Heart left ventricle (tissue), 16 donors: ENCODE results near the gene RNF141. TPM values are rescaled to one million over a fixed set of nuclear protein-coding genes. Genes with fewer than 3 reads are reported as not detected.

Experiments
- ATAC-seq, 4 donors: fragments of 200-7000 bp; cut with Tn5 transposase; one replicate each; pipeline ENCODE4 v1.9.1; 2020 to 2022; ENCODE audit warnings: moderate library complexity in 4 of 4, mild to moderate bottlenecking in 3 of 4, moderate number of reproducible peaks in 1 of 4
- DNase-seq, 5 donors: peaks; one replicate each; pipeline ENCODE4 v3.0.0-alpha.2; 2020
- H3K27ac ChIP-seq, 12 donors: fragments of 200-600 bp; sonication (generic) in 4 of 12; one replicate each; pipeline versions ENCODE4 v1.5.0 to v1.8.0; 2016 to 2022; ENCODE audit warnings: mild to moderate bottlenecking in 2 of 12
- H3K27me3 ChIP-seq, 9 donors: fragments of 200-600 bp; sonication (generic) in 2 of 9; one replicate each; pipeline versions ENCODE4 v1.5.1 to v1.8.0; 2016 to 2022; ENCODE audit warnings: mild to moderate bottlenecking in 3 of 9
- H3K36me3 ChIP-seq, 9 donors: fragments of 200-600 bp; sonication (generic) in 2 of 9; one replicate each; pipeline versions ENCODE4 v1.5.0 to v1.8.0; 2018 to 2022; ENCODE audit warnings: mild to moderate bottlenecking in 2 of 9
- H3K4me1 ChIP-seq, 12 donors: fragments of 200-600 bp; sonication (generic) in 4 of 12; one replicate each; pipeline versions ENCODE4 v1.5.0 to v1.8.0; 2016 to 2022; ENCODE audit warnings: mild to moderate bottlenecking in 3 of 12
- H3K4me3 ChIP-seq, 12 donors: fragments of 200-600 bp; sonication (generic) in 4 of 12; one replicate each; pipeline versions ENCODE4 v1.5.0 to v1.8.0; 2017 to 2022; ENCODE audit warnings: mild to moderate bottlenecking in 9 of 12, moderate library complexity in 4 of 12
- H3K9me3 ChIP-seq, 12 donors: fragments of 200-600 bp; sonication (generic) in 4 of 12; one replicate each; pipeline versions ENCODE4 v1.5.0 to v1.8.0; 2016 to 2022; ENCODE audit warnings: mild to moderate bottlenecking in 1 of 12
- POLR2A ChIP-seq, 2 donors: fragments of 450-650 bp; IDR thresholded peaks; one replicate each; pipeline ENCODE4 v1.6.1; 2017; ENCODE audit warnings: antibody characterized with exemption in 2 of 2, mild to moderate bottlenecking in 2 of 2, moderate library complexity in 2 of 2
- WGBS, 4 donors: extraction: QIAGEN DNeasy Blood & Tissue Kit in 2 of 4; methylation state at CpG; one replicate each; pipeline versions ENCODE4 v1.1.5 to v1.1.7; 2013 to 2018; 5-methylcytosine and 5-hydroxymethylcytosine counted together
- intact Hi-C, 10 donors: fragments of 100-400 bp; cut with DNase I; formaldehyde crosslinking; loops; one replicate each; pipeline versions ENCODE4 v1.11.1 to v1.14.2; 2022
- polyA plus RNA-seq, 2 donors: library from polyadenylated mRNA; stranded (reverse); fragments of 200-250 nt; gene quantifications; one replicate each; pipeline ENCODE4 v1.2.3, GENCODE V29; 2013
- total RNA-seq, 9 donors: library from RNA; depleted of rRNA in 2 of 9; stranded (reverse); fragments of >200 nt in 2 of 9; fragmentation: NEBNext Ultra II Directional in 3 of 9; extraction: Animal tissue kit (Norgen Biotek cat#: 25700) in 3 of 9; gene quantifications; one replicate each; pipeline versions ENCODE4 v1.1.0 to v1.2.4, GENCODE V29; 2016 to 2023
- TF ChIP-seq, protein P1 (sequence below), 12 donors: fragments of 200-600 bp; sonication (generic) in 4 of 12; IDR thresholded peaks; one replicate each; pipeline versions ENCODE4 v1.5.0 to v1.8.0; 2018 to 2022; ENCODE audit warnings: antibody characterized with exemption in 12 of 12, mild to moderate bottlenecking in 5 of 12
- donor health status: ischemic (EF 13 %, LVEDD 7.1; RV severe dilation, severe dysfunction).
- donor health status: healthy with polysubstance abuse.
- donor health status: DM: no; HTN: yes; CAD: no.
- donor health status: DM: no; HTN: no; CAD: no.
- donor health status: ischemic (EF 25% LVEDD 6.9; RV normal size, moderate dysfunction).
- donor health status: ischemic (EF 25% LVEDD 5.7; RV mildly dilated, moderate dysfunction).
- donor health status: healthy.
- donor health status: DM: yes; HTN: yes; CAD: no.
- donor health status: ischemic (EF 35%, LVEDD 5.7; RV mildly dilated, moderate dysfunction).
- donor health status: nonischemic (EF 11% LVEDD 7.7; RV severe dilation, severe dysfunction).
- donor health status: DM: yes; HTN: yes; CAD: no.
- donor health status: PGD.
- donor health status: ischemic (EF 29% LVEDD 5.4; RV normal size, mild dysfunction).
- donor health status: nonischemic (EF 23%, LVEDD 6.1; RV moderate dilation, normal function).

RNF141 gene
- total and polyA plus RNA-seq, 11 donors: 7.8 to 42.8 (median 30.7) TPM

DNA sequence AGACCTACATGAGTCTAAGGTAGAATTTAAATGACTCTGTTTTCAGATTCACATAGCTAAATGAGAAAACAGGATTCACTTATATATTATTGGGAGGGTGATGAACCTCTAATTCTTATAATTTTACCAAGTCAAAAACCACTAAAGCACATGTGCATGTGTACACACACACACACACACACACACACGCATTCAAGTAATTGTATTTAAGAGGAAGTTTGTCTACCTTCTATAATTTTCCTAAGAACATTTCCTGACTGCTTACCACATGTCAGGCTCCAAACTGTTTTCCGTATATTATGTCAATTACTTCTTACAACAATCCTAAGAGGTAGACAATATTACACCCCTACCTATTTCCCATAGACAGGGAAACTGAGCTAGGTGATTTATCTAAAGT, 6.7 kb downstream of the RNF141 start:
- Histone ChIP-seq H3K9me3 (no peaks in the 10 kb centered on the region), H3K27ac (no peak overlapping the region), H3K36me3 (peaks cover 0 to 45% (median 29%) of the 10 kb centered on the region in 9 donors), H3K4me3 (no peak overlapping the region), H3K4me1 (peaks cover 0 to 13% (median 0%) of the 10 kb centered on the region in 12 donors), H3K27me3 (no peaks in the 10 kb centered on the region)
- 66 to 74% (median 69%) methylated on average over 2 of the region's 2 CpGs for WGBS, 4 donors
- no peak for TF ChIP-seq POLR2A (IDR thresholded peaks at IDR 0.05)
- TF ChIP-seq, protein P1, sequence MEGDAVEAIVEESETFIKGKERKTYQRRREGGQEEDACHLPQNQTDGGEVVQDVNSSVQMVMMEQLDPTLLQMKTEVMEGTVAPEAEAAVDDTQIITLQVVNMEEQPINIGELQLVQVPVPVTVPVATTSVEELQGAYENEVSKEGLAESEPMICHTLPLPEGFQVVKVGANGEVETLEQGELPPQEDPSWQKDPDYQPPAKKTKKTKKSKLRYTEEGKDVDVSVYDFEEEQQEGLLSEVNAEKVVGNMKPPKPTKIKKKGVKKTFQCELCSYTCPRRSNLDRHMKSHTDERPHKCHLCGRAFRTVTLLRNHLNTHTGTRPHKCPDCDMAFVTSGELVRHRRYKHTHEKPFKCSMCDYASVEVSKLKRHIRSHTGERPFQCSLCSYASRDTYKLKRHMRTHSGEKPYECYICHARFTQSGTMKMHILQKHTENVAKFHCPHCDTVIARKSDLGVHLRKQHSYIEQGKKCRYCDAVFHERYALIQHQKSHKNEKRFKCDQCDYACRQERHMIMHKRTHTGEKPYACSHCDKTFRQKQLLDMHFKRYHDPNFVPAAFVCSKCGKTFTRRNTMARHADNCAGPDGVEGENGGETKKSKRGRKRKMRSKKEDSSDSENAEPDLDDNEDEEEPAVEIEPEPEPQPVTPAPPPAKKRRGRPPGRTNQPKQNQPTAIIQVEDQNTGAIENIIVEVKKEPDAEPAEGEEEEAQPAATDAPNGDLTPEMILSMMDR (IDR thresholded peaks at IDR 0.05): no peak
- intact Hi-C loops: no loop called here
- no peak for ATAC-seq
- DNase-seq: no peak

DNA sequence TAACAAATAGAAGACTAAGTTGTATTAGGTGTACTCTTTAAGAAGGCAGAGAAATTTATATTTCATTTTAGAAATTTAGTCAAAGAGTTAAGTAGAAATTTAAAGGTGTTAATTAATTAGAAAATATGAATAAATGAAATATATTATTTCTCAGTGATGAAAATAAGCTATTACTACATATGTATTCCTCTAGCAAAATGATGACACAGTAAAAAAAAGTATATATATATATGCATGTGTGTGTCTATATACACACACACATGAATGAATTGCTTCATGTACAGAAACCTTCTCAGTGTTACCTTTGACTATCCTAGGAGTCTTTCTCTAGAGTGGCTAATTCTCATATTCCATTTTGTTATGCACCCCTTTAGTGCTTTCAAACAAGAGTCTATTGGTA, 7.7 kb downstream of the RNF141 start:
- DNase-seq (no peak), ATAC-seq (no peak)
- Histone ChIP-seq H3K36me3 (peaks cover 0 to 55% (median 39%) of the 10 kb centered on the region in 9 donors), H3K4me3 (no peak overlapping the region), H3K27ac (no peak overlapping the region), H3K4me1 (peaks cover 0 to 13% (median 0%) of the 10 kb centered on the region in 12 donors), H3K9me3 (no peaks in the 10 kb centered on the region), H3K27me3 (no peaks in the 10 kb centered on the region)
- intact Hi-C loops: no loop called here
- TF ChIP-seq, protein P1 (IDR thresholded peaks at IDR 0.05): no peak
- no peak for TF ChIP-seq POLR2A (IDR thresholded peaks at IDR 0.05)

DNA sequence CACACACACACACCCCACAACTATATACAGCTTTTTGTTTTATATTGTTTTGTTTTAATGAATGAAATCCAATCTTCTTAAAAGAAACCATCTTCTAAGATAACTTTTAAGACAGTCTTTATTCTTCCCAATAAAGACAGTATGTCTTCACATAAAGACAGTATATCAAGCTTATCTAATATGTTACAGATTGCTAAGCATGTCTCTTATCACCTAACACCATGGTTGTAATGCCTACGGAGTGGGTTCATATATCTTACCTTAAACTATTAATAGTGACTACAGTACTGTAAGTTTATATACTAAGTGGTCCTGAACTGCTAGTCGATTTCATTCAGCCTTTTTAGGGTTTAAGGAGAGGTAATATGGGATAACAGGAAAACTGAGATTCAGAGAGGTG, 8.5 kb downstream of the RNF141 start:
- Histone ChIP-seq H3K27me3 (no peaks in the 10 kb centered on the region), H3K9me3 (no peaks in the 10 kb centered on the region), H3K27ac (no peak overlapping the region), H3K4me1 (peaks cover 0 to 8% (median 0%) of the 10 kb centered on the region in 12 donors), H3K4me3 (no peak overlapping the region), H3K36me3 (peaks cover 0 to 63% (median 46%) of the 10 kb centered on the region in 9 donors)
- DNase-seq: no peak
- no peak for ATAC-seq
- no peak for TF ChIP-seq POLR2A (IDR thresholded peaks at IDR 0.05)
- TF ChIP-seq, protein P1 (IDR thresholded peaks at IDR 0.05): no peak
- WGBS, 4 donors: 58 to 68% (median 63%) methylated on average over 2 of the region's 2 CpGs
- intact Hi-C loops: no loop called here

DNA sequence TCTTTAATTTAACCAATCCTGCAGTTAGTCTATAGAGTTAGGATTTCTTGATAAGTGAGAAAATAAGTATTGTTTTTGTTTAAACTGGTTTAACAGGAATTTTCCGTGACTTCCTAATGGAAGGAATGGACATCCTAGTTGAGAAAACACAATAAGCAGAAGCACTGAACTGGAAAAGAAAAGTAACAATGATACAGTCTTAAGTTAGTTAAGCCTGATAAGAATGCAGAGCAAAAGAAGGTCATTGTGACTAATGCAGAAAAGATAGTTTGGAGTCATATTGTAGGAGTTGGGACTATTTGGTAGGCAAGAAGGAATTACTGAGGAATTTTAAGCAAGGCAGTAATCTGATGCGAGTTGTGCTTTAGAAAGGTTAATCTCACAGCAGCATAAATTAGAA, 11.7 kb downstream of the RNF141 start:
- intact Hi-C loops: no loop called here

More for the DNA sequence above, 11.7 kb downstream of the RNF141 start:
- ATAC-seq: no peak
- Histone ChIP-seq H3K4me1 (no peaks in the 10 kb centered on the region), H3K36me3 (peaks cover 0 to 95% (median 78%) of the 10 kb centered on the region in 9 donors), H3K27ac (no peak overlapping the region), H3K4me3 (no peak overlapping the region), H3K27me3 (no peaks in the 10 kb centered on the region), H3K9me3 (no peaks in the 10 kb centered on the region)
- no peak for TF ChIP-seq POLR2A (IDR thresholded peaks at IDR 0.05)
- TF ChIP-seq, protein P1 (IDR thresholded peaks at IDR 0.05): no peak
- 95 to 97% (median 96%) methylated on average over 2 of the region's 2 CpGs for WGBS, 4 donors
- DNase-seq: no peak
